ENCODE measurements around the gene CNTNAP5.

Gene CNTNAP5

DNA sequence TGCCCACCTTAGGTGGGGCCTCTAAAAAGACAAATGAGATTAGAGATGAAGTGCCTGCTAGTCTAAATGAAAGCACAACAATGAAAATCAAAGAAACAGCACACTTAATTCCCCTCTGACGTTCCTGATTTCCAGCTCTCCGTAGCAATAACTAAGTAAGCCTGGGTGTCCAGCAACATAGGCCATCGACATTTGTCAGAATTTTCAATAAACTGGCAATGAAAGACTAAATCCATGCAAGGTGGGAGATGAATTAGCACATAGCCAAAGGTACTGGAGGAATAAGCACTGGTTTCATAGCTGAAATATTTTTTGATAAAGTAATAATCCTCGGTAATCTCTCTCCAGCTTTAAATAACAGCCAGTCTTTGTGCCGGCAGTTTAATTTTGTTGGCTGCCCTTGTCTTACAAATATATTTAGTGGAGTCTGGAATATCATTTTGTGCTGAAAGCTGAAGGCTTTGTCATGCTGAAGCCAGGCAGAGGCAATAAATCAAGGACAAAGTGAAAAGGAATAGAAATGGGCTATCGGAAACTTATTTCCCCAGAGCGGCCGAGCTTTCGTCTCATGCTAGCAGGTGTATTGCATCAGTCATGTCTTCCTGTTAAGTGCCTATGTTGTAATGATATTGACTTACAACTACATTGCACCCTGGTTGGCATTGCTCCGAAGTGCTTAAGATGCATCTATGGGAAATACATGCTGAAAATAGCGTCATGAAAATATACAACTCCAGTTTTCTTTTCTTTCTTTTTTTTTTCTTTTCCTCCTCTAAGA, 790.1 kb downstream of the CNTNAP5 start:
- DNase-seq (ENCODE audit: low read depth), result no peak

DNA sequence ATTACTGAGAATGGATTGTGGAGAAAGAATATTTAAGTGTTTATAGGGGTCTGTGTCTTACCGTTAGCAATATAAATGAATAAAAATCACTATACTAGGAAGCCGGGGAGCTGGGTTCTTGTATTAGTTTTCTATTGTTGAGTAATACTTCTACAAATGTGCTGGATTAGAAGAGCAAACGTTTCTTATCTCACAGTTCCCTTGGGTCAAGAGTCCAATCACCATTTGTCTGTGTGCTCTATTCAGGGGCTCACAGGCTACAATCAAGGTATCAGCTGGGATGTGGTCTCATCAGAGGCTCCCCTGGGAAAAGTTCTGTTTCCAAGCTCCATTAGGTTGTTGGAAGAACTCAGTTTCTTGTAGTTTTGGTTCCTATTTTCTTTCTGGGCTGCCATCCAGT, 790.9 kb downstream of the CNTNAP5 start:
- DNase-seq (ENCODE audit: low read depth), result no peak

DNA sequence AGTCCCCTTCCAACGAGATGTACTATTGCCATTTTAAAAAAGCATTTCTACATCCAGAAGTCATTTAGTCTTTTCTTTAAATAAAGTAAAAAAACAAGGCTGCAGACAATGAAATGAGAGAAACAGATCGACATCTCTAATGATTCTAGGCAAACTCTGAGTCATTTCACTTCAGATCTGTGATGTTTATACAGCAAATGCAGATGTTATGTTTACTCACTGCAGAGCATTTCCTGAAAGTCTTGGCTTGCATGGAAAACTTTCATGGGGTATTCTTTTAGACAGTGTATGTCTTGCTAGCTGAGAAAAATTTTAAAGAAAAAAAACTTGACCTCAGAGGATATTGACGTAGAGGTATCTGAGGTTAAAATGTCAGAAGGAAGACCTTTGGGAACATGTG, 797.4 kb downstream of the CNTNAP5 start:
- no peak for DNase-seq (ENCODE audit: low read depth)

DNA sequence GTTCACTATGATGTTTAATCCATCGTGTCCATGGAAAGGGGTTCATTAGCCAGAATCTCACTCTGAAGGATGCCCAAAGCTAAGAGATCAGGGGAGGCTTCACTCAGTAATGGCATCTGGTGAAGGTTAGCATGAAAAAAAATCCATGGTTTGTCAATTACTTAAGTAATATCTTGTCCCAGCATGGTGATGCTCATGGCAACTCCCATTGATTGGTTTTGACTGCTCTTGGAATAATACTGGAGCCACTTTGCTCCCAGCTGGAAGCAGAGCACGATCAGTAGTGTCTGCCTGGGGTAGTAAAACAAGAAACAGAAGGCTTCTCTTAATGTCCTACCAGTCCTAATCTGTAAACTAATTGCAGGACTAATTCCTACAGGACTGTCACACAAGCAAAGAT, 799.4 kb downstream of the CNTNAP5 start:
- no peak for DNase-seq (ENCODE audit: low read depth)

DNA sequence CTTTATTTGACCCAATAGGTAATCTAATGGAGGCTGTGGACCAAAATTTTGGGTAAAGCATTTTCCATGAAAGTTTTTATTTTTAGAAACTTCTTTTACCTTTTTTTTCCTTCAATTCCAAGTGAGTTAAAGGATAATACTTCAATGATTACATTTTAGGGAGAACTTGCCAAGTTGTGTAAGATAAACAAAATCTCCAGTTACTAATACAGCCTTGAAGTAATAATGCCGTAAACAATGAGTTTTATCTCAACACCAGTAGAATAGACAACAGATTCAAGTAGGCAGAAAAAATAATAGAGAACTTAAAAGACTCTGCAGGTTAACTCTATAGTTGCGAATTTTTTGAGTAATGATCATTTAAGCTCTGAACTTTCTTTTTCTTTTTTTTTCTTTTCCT, 807.4 kb downstream of the CNTNAP5 start:
- DNase-seq (ENCODE audit: low read depth), result no peak

- DNase-seq (ENCODE audit: low read depth), result no peak
Measured at GRCh38 chr2:124834331-124834730, 809.2 kb downstream of the CNTNAP5 start.

- no peak for DNase-seq (ENCODE audit: low read depth)
Measured at GRCh38 chr2:124835331-124835730, 810.2 kb downstream of the CNTNAP5 start.

GRCh38 chr2:124836416-124836815, 811.3 kb downstream of the CNTNAP5 start:
- no peak for DNase-seq (ENCODE audit: low read depth)

- DNase-seq (ENCODE audit: low read depth), result no peak
Measured at GRCh38 chr2:124837496-124837895, 812.4 kb downstream of the CNTNAP5 start.

DNA sequence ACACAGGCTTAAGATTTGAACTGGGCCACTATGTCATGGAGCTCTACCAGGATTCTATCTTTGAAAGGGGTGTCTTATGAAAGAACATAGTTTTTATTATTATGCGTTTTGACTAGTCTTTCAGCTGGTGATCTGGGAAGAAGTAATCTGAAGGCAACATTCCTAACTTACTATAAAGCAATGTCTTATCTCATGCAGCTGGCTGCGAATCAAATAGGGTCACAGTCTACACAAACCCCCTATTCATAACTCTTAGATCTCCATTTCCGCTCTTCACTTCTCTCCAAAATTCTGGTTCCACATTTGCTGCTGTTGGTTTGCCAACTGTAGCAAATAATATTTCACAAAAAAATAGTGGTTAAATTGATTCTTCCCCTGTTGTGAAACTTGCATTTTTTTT, 813.3 kb downstream of the CNTNAP5 start:
- DNase-seq (ENCODE audit: low read depth), result no peak

GRCh38 chr2:124867247-124867646, 842.2 kb downstream of the CNTNAP5 start:
- no peak for DNase-seq (ENCODE audit: low read depth)

DNA sequence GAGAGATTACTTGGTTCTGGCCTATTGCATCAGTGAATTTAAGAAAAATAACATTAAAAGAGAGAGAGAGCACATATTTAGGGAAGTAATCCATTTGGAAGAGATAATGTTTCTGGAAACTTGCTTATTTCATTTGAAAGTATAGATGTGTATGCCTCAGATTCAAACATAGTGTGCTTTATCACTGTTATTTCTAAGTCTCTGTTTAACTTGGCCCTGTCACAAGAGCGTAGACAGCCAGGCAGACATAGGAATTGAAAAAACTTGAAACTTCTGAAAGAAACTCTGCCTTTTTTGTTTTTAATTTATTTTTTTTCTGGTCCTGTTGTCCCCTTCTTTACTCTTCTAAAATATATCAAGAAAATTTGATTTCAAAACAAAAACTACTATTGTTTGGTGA, 849.1 kb downstream of the CNTNAP5 start:
- no peak for DNase-seq (ENCODE audit: low read depth)

GRCh38 chr2:124874676-124875075, 849.6 kb downstream of the CNTNAP5 start:
- DNase-seq (ENCODE audit: low read depth), result no peak

DNA sequence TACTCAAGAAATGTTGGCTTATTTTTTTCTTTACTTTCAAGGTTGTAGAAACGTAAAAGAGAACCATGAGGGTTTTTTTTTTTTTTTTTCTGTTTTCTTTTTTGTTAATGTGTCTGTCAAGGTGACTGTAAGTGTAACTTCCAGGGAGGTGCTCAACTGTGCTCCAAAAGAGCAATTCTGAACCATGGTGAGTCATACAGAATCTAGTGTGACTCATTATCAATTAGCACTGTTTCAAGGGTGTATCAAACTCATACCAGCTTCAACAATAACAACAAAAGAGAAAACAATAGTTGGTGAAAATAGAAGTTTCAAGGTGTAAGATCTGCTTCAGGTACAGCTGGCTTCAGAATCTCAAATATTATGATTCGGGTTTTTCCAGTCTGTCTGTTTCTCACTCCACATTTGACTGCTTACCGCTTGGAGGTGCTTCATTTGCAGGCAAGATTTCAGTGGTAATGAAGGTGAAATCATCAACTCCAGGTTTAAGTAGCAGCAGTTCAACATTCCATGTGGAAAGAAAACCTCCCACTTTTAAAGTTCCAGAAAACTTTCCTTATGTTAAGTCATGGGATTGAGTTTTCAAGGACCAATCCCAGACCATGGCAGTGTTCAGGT, 850.6 kb downstream of the CNTNAP5 start:
- DNase-seq (ENCODE audit: low read depth), result no peak

- DNase-seq (ENCODE audit: low read depth), result no peak
Measured at GRCh38 chr2:124877141-124877577, 852.1 kb downstream of the CNTNAP5 start.

GRCh38 chr2:124879640-124880039, 854.6 kb downstream of the CNTNAP5 start:
- no peak for DNase-seq (ENCODE audit: low read depth)

GRCh38 chr2:124880995-124881394, 855.9 kb downstream of the CNTNAP5 start:
- DNase-seq (ENCODE audit: low read depth), result no peak

GRCh38 chr2:124882423-124882822, 857.3 kb downstream of the CNTNAP5 start:
- DNase-seq (ENCODE audit: low read depth), result no peak

DNA sequence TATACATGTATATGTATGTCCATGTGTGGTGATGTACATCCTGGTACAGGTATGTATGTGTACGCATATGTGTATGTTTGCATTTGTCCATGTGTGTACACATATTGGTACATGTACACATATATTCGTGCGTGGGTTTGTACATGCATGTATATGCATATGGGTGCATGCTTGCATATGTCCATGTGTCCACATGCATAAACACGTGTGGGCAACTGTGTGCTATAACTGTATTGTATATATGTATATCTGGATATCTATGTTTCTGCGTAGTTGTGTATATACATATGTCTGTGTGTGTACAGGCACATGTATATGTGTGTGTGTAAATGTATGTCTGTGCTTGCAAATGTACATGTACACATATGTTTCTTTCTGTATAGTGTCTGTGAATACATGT, 858.5 kb downstream of the CNTNAP5 start:
- no peak for DNase-seq (ENCODE audit: low read depth)

- DNase-seq (ENCODE audit: low read depth), result no peak
Measured at GRCh38 chr2:124884315-124884714, 859.2 kb downstream of the CNTNAP5 start.

DNA sequence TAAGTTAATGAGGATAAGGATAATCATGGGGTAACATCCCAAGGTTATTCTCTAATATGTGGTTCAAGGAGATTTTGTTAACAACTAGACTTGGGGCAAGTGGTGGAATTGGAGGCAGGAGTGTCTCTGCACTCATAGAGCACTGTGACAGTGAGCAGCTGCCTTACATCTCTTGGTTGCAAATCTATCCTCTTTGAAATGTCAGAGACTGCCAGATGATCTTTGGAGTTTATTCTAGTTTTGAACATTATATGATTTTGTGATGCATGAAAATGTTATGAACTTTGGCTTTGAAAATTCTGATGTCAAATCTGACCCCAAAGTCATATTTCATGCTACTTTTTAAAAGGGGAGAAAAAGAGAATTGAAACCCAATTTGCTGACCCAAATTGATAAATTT, 861.1 kb downstream of the CNTNAP5 start:
- no peak for DNase-seq (ENCODE audit: low read depth)

GRCh38 chr2:124887466-124887865, 862.4 kb downstream of the CNTNAP5 start:
- no peak for DNase-seq (ENCODE audit: low read depth)

- no peak for DNase-seq (ENCODE audit: low read depth)
Measured at GRCh38 chr2:124888431-124888830, 863.3 kb downstream of the CNTNAP5 start.

GRCh38 chr2:124894199-124894598, 869.1 kb downstream of the CNTNAP5 start:
- DNase-seq (ENCODE audit: low read depth), result no peak

Data from stimulated activated CD8-positive, alpha-beta memory T cell treated with anti-CD3 and anti-CD28 coated beads, Interleukin-15, amount 100 ng/mL, for 1 hour (primary cell).